HG03045 (cell line): Measurements from ENCODE around the gene SEPTIN12.
A peak's percentile ranks its signal among the peaks of the same experiment; 100 is the strongest.

Experiments used
- ATAC-seq: cut with Tn5 transposase; IDR thresholded peaks from one replicate; pipeline ENCODE4 v1.9.1; 2021; ENCODE audit warnings: mild to moderate bottlenecking, moderate library complexity; ENCODE audit not compliant: unreplicated experiment

SEPTIN12 gene

GRCh38 chr16:4803401-4803844 is 15.3 kb upstream of the SEPTIN12 start:
- no peak for ATAC-seq

- ATAC-seq, result peak; percentile 90
These were observed 14.6 kb upstream of the SEPTIN12 start for GRCh38 chr16:4802659-4803287.

GRCh38 chr16:4801962-4802658 is 14.0 kb upstream of the SEPTIN12 start, which contains the start of gene ROGDI:
TSS of gene ROGDI (minus strand) at chr16:4802633. CDS start at chr16:4802571, 62 bp downstream.
- peak; percentile 62 for ATAC-seq

- no peak for ATAC-seq
These were observed 13.2 kb upstream of the SEPTIN12 start for GRCh38 chr16:4801051-4801961.

GRCh38 chr16:4800290-4801041 is 12.3 kb upstream of the SEPTIN12 start:
- no peak for ATAC-seq

GRCh38 chr16:4799171-4799855 is 11.2 kb upstream of the SEPTIN12 start:
- ATAC-seq, result no peak

- no peak for ATAC-seq
These were observed 10.3 kb upstream of the SEPTIN12 start for GRCh38 chr16:4798456-4798855.

GRCh38 chr16:4797805-4798252 is 9.7 kb upstream of the SEPTIN12 start:
- ATAC-seq, result no peak

GRCh38 chr16:4796982-4797804 is 9.0 kb upstream of the SEPTIN12 start:
- no peak for ATAC-seq

GRCh38 chr16:4795828-4796572 is 7.9 kb upstream of the SEPTIN12 start:
- no peak for ATAC-seq

GRCh38 chr16:4795181-4795827 is 7.2 kb upstream of the SEPTIN12 start, which contains the start of gene SMIM22:
TSS of gene SMIM22 (plus strand) at chr16:4795369. CDS start at chr16:4795735, 366 bp downstream.
- no peak for ATAC-seq

- no peak for ATAC-seq
These were observed 4.9 kb upstream of the SEPTIN12 start for GRCh38 chr16:4792951-4793513.

GRCh38 chr16:4790871-4791270 is 2.7 kb upstream of the SEPTIN12 start:
- no peak for ATAC-seq

- ATAC-seq, result no peak
These were observed 2.1 kb upstream of the SEPTIN12 start for GRCh38 chr16:4790261-4790660.

- ATAC-seq, result no peak
These were observed 765 bp upstream of the SEPTIN12 start for GRCh38 chr16:4788910-4789309.

GRCh38 chr16:4788489-4788889 is 344 bp upstream of the SEPTIN12 start:
- no peak for ATAC-seq

GRCh38 chr16:4787068-4787467 is 1.1 kb downstream of the SEPTIN12 start:
- no peak for ATAC-seq
